DND-41 (cell line): ENCODE data around the gene CAMK4.

Experiments used
- EZH2 ChIP-seq: IDR thresholded peaks from 3 replicates; pipeline ENCODE4 v1.6.1; 2012; ENCODE audit warnings: borderline replicate concordance, low read depth, mild to moderate bottlenecking, moderate library complexity, low read length, inconsistent platforms; ENCODE audit not compliant: severe bottlenecking
- TF ChIP-seq, protein P1 (sequence below): IDR thresholded peaks from 2 replicates; pipeline ENCODE4 v1.5.1; 2012; ENCODE audit warnings: borderline replicate concordance, low read length, moderate library complexity, mild to moderate bottlenecking; ENCODE audit not compliant: poor library complexity, severe bottlenecking; ENCODE audit errors: extremely low read depth

- TF ChIP-seq, protein P1, sequence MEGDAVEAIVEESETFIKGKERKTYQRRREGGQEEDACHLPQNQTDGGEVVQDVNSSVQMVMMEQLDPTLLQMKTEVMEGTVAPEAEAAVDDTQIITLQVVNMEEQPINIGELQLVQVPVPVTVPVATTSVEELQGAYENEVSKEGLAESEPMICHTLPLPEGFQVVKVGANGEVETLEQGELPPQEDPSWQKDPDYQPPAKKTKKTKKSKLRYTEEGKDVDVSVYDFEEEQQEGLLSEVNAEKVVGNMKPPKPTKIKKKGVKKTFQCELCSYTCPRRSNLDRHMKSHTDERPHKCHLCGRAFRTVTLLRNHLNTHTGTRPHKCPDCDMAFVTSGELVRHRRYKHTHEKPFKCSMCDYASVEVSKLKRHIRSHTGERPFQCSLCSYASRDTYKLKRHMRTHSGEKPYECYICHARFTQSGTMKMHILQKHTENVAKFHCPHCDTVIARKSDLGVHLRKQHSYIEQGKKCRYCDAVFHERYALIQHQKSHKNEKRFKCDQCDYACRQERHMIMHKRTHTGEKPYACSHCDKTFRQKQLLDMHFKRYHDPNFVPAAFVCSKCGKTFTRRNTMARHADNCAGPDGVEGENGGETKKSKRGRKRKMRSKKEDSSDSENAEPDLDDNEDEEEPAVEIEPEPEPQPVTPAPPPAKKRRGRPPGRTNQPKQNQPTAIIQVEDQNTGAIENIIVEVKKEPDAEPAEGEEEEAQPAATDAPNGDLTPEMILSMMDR: no peak
- no peak for TF ChIP-seq EZH2
These were observed 230.0 kb downstream of the CAMK4 start for GRCh38 chr5:111454198-111454622.
